Osteoblast (primary cell): Measurements from ENCODE around the gene CFAP107. TPM values are rescaled to one million over a fixed set of nuclear protein-coding genes. Genes with fewer than 3 reads are reported as not detected.
A peak's percentile ranks its signal among the peaks of the same experiment; 100 is the strongest.

Experiments
- DNase-seq: peaks from one replicate; pipeline ENCODE4 v3.0.0; 2011; ENCODE audit warnings: low spot score, mixed read lengths; ENCODE audit not compliant: insufficient read length; ENCODE audit errors: missing footprints
- H2AFZ ChIP-seq: 2 replicates; pipeline ENCODE4 v1.6.0; 2011; ENCODE audit warnings: mild to moderate bottlenecking, low read length
- H3K27ac ChIP-seq: 2 replicates; pipeline ENCODE4 v1.5.1; 2011; ENCODE audit warnings: mild to moderate bottlenecking, low read depth, low read length, moderate library complexity
- H3K27me3 ChIP-seq: 2 replicates; pipeline ENCODE4 v1.6.0; 2012; ENCODE audit warnings: mild to moderate bottlenecking, control low read depth, inconsistent platforms, low read length, moderate library complexity; ENCODE audit not compliant: insufficient read depth
- H3K36me3 ChIP-seq: 2 replicates; pipeline ENCODE4 v1.5.1; 2011; ENCODE audit warnings: mild to moderate bottlenecking, low read length, control low read depth, moderate library complexity; ENCODE audit not compliant: insufficient read depth
- H3K4me1 ChIP-seq: 2 replicates; pipeline ENCODE4 v1.5.1; 2011; ENCODE audit warnings: mild to moderate bottlenecking, low read length, control low read depth, moderate library complexity; ENCODE audit not compliant: insufficient read depth
- H3K4me2 ChIP-seq: 2 replicates; pipeline ENCODE4 v1.6.0; 2011; ENCODE audit warnings: mild to moderate bottlenecking, low read length; ENCODE audit not compliant: insufficient read depth
- H3K4me3 ChIP-seq: fragments of 200-600 bp; sonication (generic); 3 replicates; pipeline ENCODE4 v1.5.1; 2012; ENCODE audit warnings: mild to moderate bottlenecking, low read length, inconsistent platforms; ENCODE audit not compliant: insufficient read depth
- H3K79me2 ChIP-seq: 2 replicates; pipeline ENCODE4 v1.6.0; 2012; ENCODE audit warnings: mild to moderate bottlenecking, low read length, control low read depth, inconsistent platforms; ENCODE audit not compliant: insufficient read depth
- H3K9me3 ChIP-seq: 2 replicates; pipeline ENCODE4 v1.5.1; 2011; ENCODE audit warnings: low read depth, low read length, control low read depth
- H4K20me1 ChIP-seq: 2 replicates; pipeline ENCODE4 v1.6.0; 2012; ENCODE audit warnings: mild to moderate bottlenecking, low read length, control low read depth; ENCODE audit not compliant: insufficient read depth
- CTCF ChIP-seq: IDR thresholded peaks from 2 replicates; pipeline ENCODE4 v1.5.1; 2011; ENCODE audit warnings: mild to moderate bottlenecking, low read depth, low read length, moderate library complexity; ENCODE audit errors: extremely low read depth
- total RNA-seq: library from RNA; depleted of rRNA; stranded (reverse); fragments of >200 nt; gene quantifications from 2 replicates; pipeline ENCODE4 v1.2.3, GENCODE V29; 2012

The CFAP107 gene
- total RNA-seq: not detected in 2 replicates

GRCh38 chr1:12745992-12746323 lies at the start of gene CFAP107:
Gene CFAP107, plus strand, starts transcription at chr1:12746200. Its CDS starts 231 bp downstream, at chr1:12746431.
- no peaks in the 10 kb centered on the region for H4K20me1 ChIP-seq
- no peaks in the 10 kb centered on the region for H3K27me3 ChIP-seq
- no peak for TF ChIP-seq CTCF
- no peaks in the 10 kb centered on the region for H3K4me1 ChIP-seq
- no peak within 1 kb of the TSS for H2AFZ ChIP-seq
- H3K4me2 ChIP-seq: no peak within 1 kb of the TSS
- no peaks in the 10 kb centered on the region for H3K79me2 ChIP-seq
- no peak within 1 kb of the TSS for H3K4me3 ChIP-seq
- no peak within 1 kb of the TSS for H3K27ac ChIP-seq
- H3K36me3 ChIP-seq: no peaks in the 10 kb centered on the region
- DNase-seq: no peak
- no peaks in the 10 kb centered on the region for H3K9me3 ChIP-seq

GRCh38 chr1:12696658-12697057 lies 49.3 kb upstream of the CFAP107 start:
- Histone ChIP-seq H3K79me2 (no peaks in the 10 kb centered on the region), H3K4me2 (no peak overlapping the region), H4K20me1 (no peaks in the 10 kb centered on the region), H3K4me3 (no peak overlapping the region), H2AFZ (no peak overlapping the region), H3K36me3 (no peaks in the 10 kb centered on the region), H3K27me3 (no peaks in the 10 kb centered on the region), H3K4me1 (no peaks in the 10 kb centered on the region), H3K9me3 (no peaks in the 10 kb centered on the region), H3K27ac (peak overlapping the region; percentile 17)
- DNase-seq: no peak
- TF ChIP-seq CTCF: no peak

- Histone ChIP-seq H3K4me2 (no peak overlapping the region), H3K27ac (peak overlapping the region; percentile 17), H3K27me3 (no peaks in the 10 kb centered on the region), H3K4me3 (no peak overlapping the region), H2AFZ (no peak overlapping the region), H3K79me2 (no peaks in the 10 kb centered on the region), H3K9me3 (no peaks in the 10 kb centered on the region), H3K4me1 (no peaks in the 10 kb centered on the region), H3K36me3 (no peaks in the 10 kb centered on the region), H4K20me1 (no peaks in the 10 kb centered on the region)
- no peak for DNase-seq
- TF ChIP-seq CTCF: no peak
These were observed 48.6 kb upstream of the CFAP107 start for GRCh38 chr1:12697397-12697796.

- no peak for TF ChIP-seq CTCF
- H3K4me3 ChIP-seq: no peak overlapping the region
- H3K27me3 ChIP-seq: no peaks in the 10 kb centered on the region
- H3K27ac ChIP-seq: no peak overlapping the region
- H3K36me3 ChIP-seq: no peaks in the 10 kb centered on the region
- H3K79me2 ChIP-seq: no peaks in the 10 kb centered on the region
- no peaks in the 10 kb centered on the region for H3K4me1 ChIP-seq
- no peak for DNase-seq
- H3K4me2 ChIP-seq: no peak overlapping the region
- no peak overlapping the region for H2AFZ ChIP-seq
- no peaks in the 10 kb centered on the region for H3K9me3 ChIP-seq
- H4K20me1 ChIP-seq: no peaks in the 10 kb centered on the region
These were observed 42.1 kb upstream of the CFAP107 start for GRCh38 chr1:12703821-12704451.
